Esophagus squamous epithelium (tissue), 5 donors: ENCODE measurements around the gene PPP3CA. TPM values are rescaled to one million over a fixed set of nuclear protein-coding genes. Genes with fewer than 3 reads are reported as not detected.

Experiments
- DNase-seq: peaks from one replicate; lab custom pipeline; 2025; lab: John Stamatoyannopoulos, UW
- H3K27ac ChIP-seq, 4 donors: fragments of 200-600 bp; sonication (generic); one replicate each; pipeline ENCODE4 v1.5.1; 2016 to 2019; ENCODE audit warnings: mild to moderate bottlenecking in 1 of 4
- H3K27me3 ChIP-seq, 4 donors: fragments of 200-600 bp; sonication (generic); 1 replicate in 3 of 4; 2 replicates in 1 of 4; pipeline versions ENCODE4 v1.5.1 to v1.6.0; 2017 to 2021; ENCODE audit warnings: antibody characterized with exemption in 1 of 4
- H3K36me3 ChIP-seq, 3 donors: fragments of 200-600 bp; sonication (generic); one replicate each; pipeline ENCODE4 v1.5.1; 2016 to 2019
- H3K4me1 ChIP-seq, 3 donors: fragments of 200-600 bp; sonication (generic); one replicate each; pipeline ENCODE4 v1.5.1; 2017 to 2019
- H3K4me3 ChIP-seq, 4 donors: fragments of 200-600 bp; sonication (generic); 1 replicate in 3 of 4; 2 replicates in 1 of 4; pipeline ENCODE4 v1.5.1; 2016 to 2019; ENCODE audit warnings: mild to moderate bottlenecking in 2 of 4, moderate library complexity in 1 of 4
- H3K9me3 ChIP-seq, 3 donors: fragments of 200-600 bp; sonication (generic); one replicate each; pipeline ENCODE4 v1.5.1; 2016 to 2019
- CTCF ChIP-seq, 6 experiments: fragments of 450-650 bp in 4 of 6; fragments of 200-600 bp in 2 of 6; sonication (generic) in 2 of 6; IDR thresholded peaks; one replicate each; pipeline ENCODE4 v1.5.1; 2016 to 2019; ENCODE audit warnings: antibody characterized with exemption in 6 of 6, mild to moderate bottlenecking in 4 of 6, moderate library complexity in 4 of 6
- POLR2A ChIP-seq, 4 donors: fragments of 450-650 bp; IDR thresholded peaks; one replicate each; pipeline ENCODE4 v1.6.1; 2017; ENCODE audit warnings: antibody characterized with exemption in 4 of 4, mild to moderate bottlenecking in 4 of 4, moderate library complexity in 3 of 4
- WGBS, 2 donors: methylation state at CpG; one replicate each; pipeline ENCODE4 v1.1.5; 2018; 5-methylcytosine and 5-hydroxymethylcytosine counted together
- intact Hi-C: fragments of 100-400 bp; cut with DNase I; formaldehyde crosslinking; loops from one replicate; pipeline ENCODE4 v1.15.0; 2022
- total RNA-seq, 4 donors: library from RNA; depleted of rRNA; stranded (reverse); fragments of >200 nt; gene quantifications; one replicate each; pipeline ENCODE4 v1.1.0, GENCODE V29; 2016
- donor health status: DM: yes; HTN: yes; CAD: no.

The PPP3CA gene
- total RNA-seq, 4 donors from 2014 or later: 13.3 to 25.7 (median 17.5) TPM

DNA sequence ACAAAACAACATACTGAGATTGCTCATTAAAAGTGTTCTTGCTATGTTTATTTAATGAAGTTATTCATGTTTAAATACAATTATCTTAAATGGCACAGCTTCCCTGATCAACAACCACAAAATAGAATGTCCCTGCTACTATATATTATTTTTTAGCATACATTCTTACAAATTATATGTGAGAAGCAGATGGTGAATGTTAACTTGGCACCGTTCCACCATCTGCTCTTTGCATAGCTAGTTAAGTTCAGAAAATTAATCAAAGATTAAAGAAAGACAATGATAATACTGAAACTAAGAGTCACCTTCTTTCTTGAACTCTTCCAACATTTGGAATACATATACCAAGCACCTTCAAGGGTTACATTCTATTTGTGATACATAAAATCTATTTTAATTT lies 94.2 kb downstream of the PPP3CA start:
- WGBS, 2 donors: 67 to 78% methylated on average over 1 of the region's 1 CpG
- DNase-seq: no peak

DNA sequence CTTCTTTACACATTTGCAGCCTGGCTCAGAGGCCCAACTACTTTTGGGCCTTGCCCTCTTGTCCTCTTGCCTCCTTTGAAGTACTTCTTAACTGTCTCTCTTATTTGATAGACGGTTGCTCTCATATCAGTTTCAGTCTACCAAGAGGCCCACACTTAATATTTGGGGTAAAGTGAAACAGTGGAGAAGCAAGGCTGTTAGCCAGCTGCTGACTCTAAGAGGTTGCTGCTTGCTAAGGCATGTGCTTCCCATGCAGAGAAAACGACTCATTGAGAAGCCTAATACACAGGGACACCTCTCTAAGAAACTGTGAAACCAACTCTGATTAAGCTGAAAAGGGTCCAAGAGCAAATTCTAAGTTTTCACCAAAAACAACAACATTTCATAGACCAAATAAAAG lies 94.6 kb downstream of the PPP3CA start:
- Histone ChIP-seq H3K9me3 (no peaks in the 10 kb centered on the region), H3K4me3 (no peak overlapping the region), H3K27ac (no peak overlapping the region), H3K27me3 (no peaks in the 10 kb centered on the region), H3K4me1 (peaks cover 0 to 11% (median 0%) of the 10 kb centered on the region in 3 donors), H3K36me3 (no peaks in the 10 kb centered on the region)
- WGBS, 2 donors: 19 to 25% methylated on average over 2 of the region's 2 CpGs
- TF ChIP-seq CTCF (IDR thresholded peaks at IDR 0.05): no peak
- no peak for TF ChIP-seq POLR2A (IDR thresholded peaks at IDR 0.05)
- no peak for DNase-seq
- intact Hi-C loops: no loop called here

More for the DNA sequence above, 94.2 kb downstream of the PPP3CA start:
- Histone ChIP-seq H3K4me1 (peaks cover 0 to 11% (median 0%) of the 10 kb centered on the region in 3 donors), H3K36me3 (no peaks in the 10 kb centered on the region), H3K27me3 (no peaks in the 10 kb centered on the region), H3K27ac (no peak overlapping the region), H3K9me3 (no peaks in the 10 kb centered on the region), H3K4me3 (no peak overlapping the region)
- intact Hi-C loops: no loop called here
- TF ChIP-seq POLR2A (IDR thresholded peaks at IDR 0.05) (no peak), CTCF (IDR thresholded peaks at IDR 0.05) (no peak)

- Histone ChIP-seq H3K4me1 (peaks cover 0 to 8% (median 0%) of the 10 kb centered on the region in 3 donors), H3K27ac (no peak overlapping the region), H3K27me3 (no peaks in the 10 kb centered on the region), H3K36me3 (no peaks in the 10 kb centered on the region), H3K4me3 (no peak overlapping the region), H3K9me3 (no peaks in the 10 kb centered on the region)
- DNase-seq: no peak
- intact Hi-C loops: no loop called here
- no peak for TF ChIP-seq POLR2A (IDR thresholded peaks at IDR 0.05)
- TF ChIP-seq CTCF (IDR thresholded peaks at IDR 0.05): no peak
- 78 to 89% methylated on average over 3 of the region's 3 CpGs for WGBS, 2 donors
Measured at GRCh38 chr4:101251261-101251660, 96.1 kb downstream of the PPP3CA start.

DNA sequence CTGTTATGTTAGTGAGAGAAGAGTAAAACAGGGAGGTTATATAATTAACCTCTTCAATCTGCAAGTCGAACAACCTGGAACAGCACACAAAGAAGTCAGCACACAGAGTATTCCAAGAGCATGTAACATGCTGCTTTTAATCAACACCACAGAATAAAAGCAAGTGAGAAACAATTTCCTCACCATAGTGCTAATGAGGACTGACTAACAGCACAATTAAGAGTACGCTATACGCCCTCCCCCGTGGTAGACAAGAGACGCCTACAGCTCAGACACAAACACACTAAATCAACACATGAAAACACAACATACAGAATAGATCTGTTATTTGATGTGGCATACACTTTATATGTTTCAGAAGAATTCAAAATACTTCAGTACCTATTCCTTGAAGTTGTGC lies 103.0 kb downstream of the PPP3CA start:
- Histone ChIP-seq H3K4me1 (no peaks in the 10 kb centered on the region), H3K4me3 (no peak overlapping the region), H3K27ac (no peak overlapping the region), H3K27me3 (no peaks in the 10 kb centered on the region), H3K9me3 (no peaks in the 10 kb centered on the region), H3K36me3 (no peaks in the 10 kb centered on the region)
- 91 to 98% methylated on average over 5 of the region's 5 CpGs for WGBS, 2 donors
- intact Hi-C loops: no loop called here
- DNase-seq: no peak
- no peak for TF ChIP-seq POLR2A (IDR thresholded peaks at IDR 0.05)
- TF ChIP-seq CTCF (IDR thresholded peaks at IDR 0.05): no peak

DNA sequence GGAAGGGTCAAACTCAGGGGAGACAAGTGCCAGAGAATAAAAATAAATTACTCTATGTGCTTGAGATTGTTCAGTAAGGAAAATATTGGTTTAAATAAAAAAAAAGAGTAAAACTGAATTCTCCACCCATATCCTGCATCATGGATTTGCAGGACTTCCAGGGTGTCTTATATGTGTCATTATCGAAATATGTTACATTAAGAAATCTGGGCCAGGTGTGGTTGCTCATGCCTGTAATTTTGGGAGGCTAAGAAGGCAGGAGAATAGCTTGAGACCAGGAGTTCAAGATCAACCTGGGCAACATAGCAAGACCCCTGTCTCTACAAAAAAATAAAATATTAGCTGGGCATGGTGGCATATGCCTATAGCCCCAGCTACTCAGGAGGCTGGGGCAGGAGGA lies 104.9 kb downstream of the PPP3CA start:
- WGBS, 2 donors: 90 to 100% methylated on average over 1 of the region's 1 CpG
- no peak for DNase-seq
- H3K36me3 ChIP-seq: no peaks in the 10 kb centered on the region
- peaks cover 0 to 10% (median 9%) of the 10 kb centered on the region in 3 donors for H3K4me1 ChIP-seq
- H3K4me3 ChIP-seq: no peak overlapping the region
- intact Hi-C loops: no loop called here
- TF ChIP-seq POLR2A (IDR thresholded peaks at IDR 0.05) (no peak), CTCF (IDR thresholded peaks at IDR 0.05) (no peak)
- H3K27me3 ChIP-seq: no peaks in the 10 kb centered on the region
- H3K9me3 ChIP-seq: no peaks in the 10 kb centered on the region
- no peak overlapping the region for H3K27ac ChIP-seq
